Jurkat, Clone E6-1 (cell line): Measurements from ENCODE around the gene DCD. TPM values are rescaled to one million over a fixed set of nuclear protein-coding genes. Genes with fewer than 3 reads are reported as not detected.
"Not testable (repeated sequence)": the region's sequence is repeated elsewhere in the genome, so short reads cannot be mapped to it uniquely, and the experiment has no call there.

Experiments used
- DNase-seq: peaks from one replicate; pipeline ENCODE4 v3.0.0-alpha.2; 2011; ENCODE audit warnings: low read depth, low spot score
- H3K4me3 ChIP-seq: 2 replicates; pipeline ENCODE4 v1.5.1; 2011; ENCODE audit warnings: mild to moderate bottlenecking, low read length, control low read depth, moderate library complexity
- polyA plus RNA-seq: library from polyadenylated mRNA; unstranded; fragments of >200 nt; gene quantifications from one replicate; pipeline ENCODE4 v1.2.1, GENCODE V29; 2012; ENCODE audit warnings: missing spikeins; ENCODE audit not compliant: insufficient read length, insufficient read depth

The DCD gene
- polyA plus RNA-seq: not detected

GRCh38 chr12:54648265-54648664 is at the start of gene DCD:
Gene DCD (minus strand): TSS chr12:54648365. CDS start chr12:54648303, 62 bp downstream.
- no peak for DNase-seq
- H3K4me3 ChIP-seq: no peak within 1 kb of the TSS

GRCh38 chr12:54697851-54698250 is 49.7 kb upstream of the DCD start:
- H3K4me3 ChIP-seq: no peak overlapping the region
- DNase-seq: no peak

GRCh38 chr12:54692353-54692752 is 44.2 kb upstream of the DCD start:
- DNase-seq: no peak
- H3K4me3 ChIP-seq: no peak overlapping the region

GRCh38 chr12:54689984-54690383 is 41.8 kb upstream of the DCD start:
- no peak overlapping the region for H3K4me3 ChIP-seq
- DNase-seq: peak; percentile 7

GRCh38 chr12:54689034-54689372 is 40.8 kb upstream of the DCD start:
- no peak overlapping the region for H3K4me3 ChIP-seq
- DNase-seq: no peak

- H3K4me3 ChIP-seq: no peak overlapping the region
- DNase-seq: no peak
Observed at GRCh38 chr12:54688309-54689033, 40.3 kb upstream of the DCD start.

- DNase-seq: no peak
- no peak overlapping the region for H3K4me3 ChIP-seq
Observed at GRCh38 chr12:54684636-54685630, 36.8 kb upstream of the DCD start.

GRCh38 chr12:54683398-54683797 is 35.2 kb upstream of the DCD start:
- DNase-seq: no peak
- H3K4me3 ChIP-seq: no peak overlapping the region

- DNase-seq: no peak
- no peak overlapping the region for H3K4me3 ChIP-seq
Observed at GRCh38 chr12:54682674-54683073, 34.5 kb upstream of the DCD start.

- peak; percentile 57 for DNase-seq
- H3K4me3 ChIP-seq: no peak overlapping the region
Observed at GRCh38 chr12:54680374-54680773, 32.2 kb upstream of the DCD start.

GRCh38 chr12:54678131-54678530 is 30.0 kb upstream of the DCD start:
- no peak for DNase-seq
- no peak overlapping the region for H3K4me3 ChIP-seq

GRCh38 chr12:54667945-54668344 is 19.8 kb upstream of the DCD start:
- DNase-seq: no peak
- no peak overlapping the region for H3K4me3 ChIP-seq

- H3K4me3 ChIP-seq: no peak overlapping the region
Observed at GRCh38 chr12:54666008-54666407, 17.8 kb upstream of the DCD start.

GRCh38 chr12:54665022-54665635 is 17.0 kb upstream of the DCD start:
- DNase-seq, H3K4me3 ChIP-seq: not testable (repeated sequence)

More at GRCh38 chr12:54666008-54666407, 17.8 kb upstream of the DCD start:
- DNase-seq: no peak

GRCh38 chr12:54663603-54664002 is 15.4 kb upstream of the DCD start:
- no peak for DNase-seq
- no peak overlapping the region for H3K4me3 ChIP-seq

GRCh38 chr12:54662026-54662425 is 13.9 kb upstream of the DCD start:
- no peak for DNase-seq
- no peak overlapping the region for H3K4me3 ChIP-seq

- no peak for DNase-seq
- H3K4me3 ChIP-seq: no peak overlapping the region
Observed at GRCh38 chr12:54661048-54661447, 12.9 kb upstream of the DCD start.

- no peak overlapping the region for H3K4me3 ChIP-seq
- DNase-seq: no peak
Observed at GRCh38 chr12:54660320-54660962, 12.3 kb upstream of the DCD start.
